Endothelial cell of umbilical vein (primary cell): ENCODE results near the gene S100A14.
"Not testable (repeated sequence)": the region's sequence is repeated elsewhere in the genome, so short reads cannot be mapped to it uniquely, and the experiment has no call there.

Source experiments
- MYC ChIP-seq: IDR thresholded peaks from one replicate; pipeline ENCODE4 v1.6.1; 2011; ENCODE audit warnings: mild to moderate bottlenecking, low read depth, low read length
- POLR2AphosphoS5 ChIP-seq: IDR thresholded peaks from 2 replicates; pipeline ENCODE4 v1.6.1; 2012; ENCODE audit warnings: low read depth, mild to moderate bottlenecking, control low read depth, low read length, moderate library complexity; ENCODE audit not compliant: insufficient read depth
- TF ChIP-seq, protein P1 (sequence below), 2 donors: IDR thresholded peaks; 1 replicate in 1 of 2; 2 replicates in 1 of 2; pipeline ENCODE4 v1.5.1; 2011; ENCODE audit warnings: low read length in 2 of 2, mild to moderate bottlenecking in 2 of 2, moderate library complexity in 2 of 2, control low read depth in 1 of 2, inconsistent platforms in 1 of 2, low read depth in 1 of 2; ENCODE audit not compliant: insufficient read depth in 1 of 2; ENCODE audit errors: extremely low read depth in 1 of 2

DNA sequence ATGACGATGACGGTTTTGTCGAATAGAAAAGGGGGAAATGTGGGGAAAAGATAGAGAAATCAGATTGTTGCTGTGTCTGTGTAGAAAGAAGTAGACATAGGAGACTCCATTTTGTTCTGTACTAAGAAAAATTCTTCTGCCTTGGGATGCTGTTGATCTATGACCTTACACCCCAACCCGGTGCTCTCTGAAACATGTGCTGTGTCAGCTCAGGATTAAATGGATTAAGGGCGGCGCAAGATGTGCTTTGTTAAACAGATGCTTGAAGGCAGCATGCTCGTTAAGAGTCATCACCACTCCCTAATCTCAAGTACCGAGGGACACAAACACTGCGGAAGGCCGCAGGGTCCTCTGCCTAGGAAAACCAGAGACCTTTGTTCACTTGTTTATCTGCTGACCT is 40.6 kb downstream of the S100A14 start:
- not testable (repeated sequence) for TF ChIP-seq POLR2AphosphoS5, MYC
- TF ChIP-seq, protein P1, sequence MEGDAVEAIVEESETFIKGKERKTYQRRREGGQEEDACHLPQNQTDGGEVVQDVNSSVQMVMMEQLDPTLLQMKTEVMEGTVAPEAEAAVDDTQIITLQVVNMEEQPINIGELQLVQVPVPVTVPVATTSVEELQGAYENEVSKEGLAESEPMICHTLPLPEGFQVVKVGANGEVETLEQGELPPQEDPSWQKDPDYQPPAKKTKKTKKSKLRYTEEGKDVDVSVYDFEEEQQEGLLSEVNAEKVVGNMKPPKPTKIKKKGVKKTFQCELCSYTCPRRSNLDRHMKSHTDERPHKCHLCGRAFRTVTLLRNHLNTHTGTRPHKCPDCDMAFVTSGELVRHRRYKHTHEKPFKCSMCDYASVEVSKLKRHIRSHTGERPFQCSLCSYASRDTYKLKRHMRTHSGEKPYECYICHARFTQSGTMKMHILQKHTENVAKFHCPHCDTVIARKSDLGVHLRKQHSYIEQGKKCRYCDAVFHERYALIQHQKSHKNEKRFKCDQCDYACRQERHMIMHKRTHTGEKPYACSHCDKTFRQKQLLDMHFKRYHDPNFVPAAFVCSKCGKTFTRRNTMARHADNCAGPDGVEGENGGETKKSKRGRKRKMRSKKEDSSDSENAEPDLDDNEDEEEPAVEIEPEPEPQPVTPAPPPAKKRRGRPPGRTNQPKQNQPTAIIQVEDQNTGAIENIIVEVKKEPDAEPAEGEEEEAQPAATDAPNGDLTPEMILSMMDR (IDR thresholded peaks at IDR 0.05; ENCODE audit: extremely low read depth in 1 of 2, insufficient read depth in 1 of 2, low read depth in 1 of 2, low read length in 2 of 2): not testable (repeated sequence)
